Fibroblast of lung (primary cell): ENCODE results near the gene WDR27. TPM values are rescaled to one million over a fixed set of nuclear protein-coding genes. Genes with fewer than 3 reads are reported as not detected.

Experiments
- DNase-seq, 2 donors: peaks; one replicate each; pipeline versions ENCODE4 v3.0.0 to v3.0.0-alpha.2; 2010; ENCODE audit warnings: low read depth in 2 of 2
- H2AFZ ChIP-seq: 2 replicates; pipeline ENCODE4 v1.5.1; 2012; ENCODE audit warnings: low read length, control low read depth, inconsistent platforms
- H3K27ac ChIP-seq: 2 replicates; pipeline ENCODE4 v1.5.1; 2011; ENCODE audit warnings: low read length, control low read depth; ENCODE audit not compliant: insufficient read depth
- H3K27me3 ChIP-seq: 2 replicates; pipeline ENCODE4 v1.5.1; 2011; ENCODE audit warnings: mild to moderate bottlenecking, low read length; ENCODE audit not compliant: control insufficient read depth, insufficient read depth
- H3K36me3 ChIP-seq: 2 replicates; pipeline ENCODE4 v1.5.1; 2011; ENCODE audit warnings: low read length; ENCODE audit not compliant: control insufficient read depth, insufficient read depth
- H3K4me1 ChIP-seq: 2 replicates; pipeline ENCODE4 v1.5.1; 2011; ENCODE audit warnings: low read length; ENCODE audit not compliant: control insufficient read depth, insufficient read depth; ENCODE audit errors: extremely low read depth
- H3K4me2 ChIP-seq: 2 replicates; pipeline ENCODE4 v1.5.1; 2011; ENCODE audit warnings: low read length, control low read depth; ENCODE audit not compliant: insufficient read depth; ENCODE audit errors: extremely low read depth
- H3K4me3 ChIP-seq, 4 experiments: fragments of 200-600 bp in 1 of 4; sonication (generic) in 1 of 4; replicated peaks in 1 of 4; 2 replicates each; pipeline ENCODE4 v1.5.1; 2011 to 2016; ENCODE audit warnings: low read length in 4 of 4, low read depth in 3 of 4, mild to moderate bottlenecking in 3 of 4, control low read depth in 2 of 4, inconsistent platforms in 1 of 4, mixed read lengths in 1 of 4; ENCODE audit not compliant: insufficient read depth in 1 of 4; ENCODE audit errors: control extremely low read depth in 1 of 4
- H3K79me2 ChIP-seq: 2 replicates; pipeline ENCODE4 v1.5.1; 2012; ENCODE audit warnings: mild to moderate bottlenecking, low read length, inconsistent platforms; ENCODE audit not compliant: control insufficient read depth, insufficient read depth
- H3K9ac ChIP-seq: 2 replicates; pipeline ENCODE4 v1.5.1; 2011; ENCODE audit warnings: mild to moderate bottlenecking, low read length, control low read depth; ENCODE audit not compliant: insufficient read depth
- H3K9me3 ChIP-seq: 2 replicates; pipeline ENCODE4 v1.5.1; 2012; ENCODE audit warnings: low read depth, low read length; ENCODE audit not compliant: control insufficient read depth, insufficient read depth
- H4K20me1 ChIP-seq: 2 replicates; pipeline ENCODE4 v1.5.1; 2011; ENCODE audit warnings: low read length; ENCODE audit not compliant: control insufficient read depth, insufficient read depth; ENCODE audit errors: extremely low read depth
- CTCF ChIP-seq, 2 donors: IDR thresholded peaks in 1 of 2; conservative IDR thresholded peaks in 1 of 2; 1 replicate in 1 of 2; 2 replicates in 1 of 2; pipeline ENCODE4 v1.5.1; 2011 to 2012; ENCODE audit warnings: low read length in 2 of 2, control low read depth in 1 of 2, inconsistent platforms in 1 of 2, low read depth in 1 of 2, mild to moderate bottlenecking in 1 of 2
- EZH2 ChIP-seq: IDR thresholded peaks from 2 replicates; pipeline ENCODE4 v1.5.1; 2012; ENCODE audit warnings: low read length, control low read depth, mild to moderate bottlenecking; ENCODE audit errors: missing control alignments
- polyA plus RNA-seq, 2 donors: library from polyadenylated mRNA; depleted of rRNA in 1 of 2; stranded (reverse) in 1 of 2; unstranded in 1 of 2; fragments of >200 nt; gene quantifications; 2 replicates each; pipeline ENCODE4 v1.2.1, GENCODE V29; 2011 to 2012; ENCODE audit warnings: missing spikeins in 1 of 2
- total RNA-seq: library from RNA; depleted of rRNA; stranded (reverse); fragments of >200 nt; gene quantifications from 2 replicates; pipeline ENCODE4 v1.2.1, GENCODE V29; 2014

WDR27 gene
- total and polyA plus RNA-seq, 2 donors (not counting 1 experiment from before 2014, with no cell fraction given) = 8.8 to 23.3 TPM

GRCh38 chr6:169534039-169534421 is 167.8 kb downstream of the WDR27 start:
- Histone ChIP-seq H3K4me1 (peaks cover 12% of the 10 kb centered on the region), H2AFZ (no peak overlapping the region), H3K4me2 (no peak overlapping the region), H3K27ac (no peak overlapping the region), H4K20me1 (no peaks in the 10 kb centered on the region), H3K9me3 (peaks cover 2% of the 10 kb centered on the region), H3K36me3 (no peaks in the 10 kb centered on the region), H3K4me3 (no peak overlapping the region), H3K27me3 (no peaks in the 10 kb centered on the region), H3K79me2 (no peaks in the 10 kb centered on the region), H3K9ac (no peak overlapping the region)
- DNase-seq = no peak
- TF ChIP-seq CTCF (conservative IDR thresholded peaks at IDR 0.05 in 1 of 2, IDR thresholded peaks at IDR 0.05 in 1 of 2; ENCODE audit: low read depth in 1 of 2, low read length in 2 of 2) = no peak

DNA sequence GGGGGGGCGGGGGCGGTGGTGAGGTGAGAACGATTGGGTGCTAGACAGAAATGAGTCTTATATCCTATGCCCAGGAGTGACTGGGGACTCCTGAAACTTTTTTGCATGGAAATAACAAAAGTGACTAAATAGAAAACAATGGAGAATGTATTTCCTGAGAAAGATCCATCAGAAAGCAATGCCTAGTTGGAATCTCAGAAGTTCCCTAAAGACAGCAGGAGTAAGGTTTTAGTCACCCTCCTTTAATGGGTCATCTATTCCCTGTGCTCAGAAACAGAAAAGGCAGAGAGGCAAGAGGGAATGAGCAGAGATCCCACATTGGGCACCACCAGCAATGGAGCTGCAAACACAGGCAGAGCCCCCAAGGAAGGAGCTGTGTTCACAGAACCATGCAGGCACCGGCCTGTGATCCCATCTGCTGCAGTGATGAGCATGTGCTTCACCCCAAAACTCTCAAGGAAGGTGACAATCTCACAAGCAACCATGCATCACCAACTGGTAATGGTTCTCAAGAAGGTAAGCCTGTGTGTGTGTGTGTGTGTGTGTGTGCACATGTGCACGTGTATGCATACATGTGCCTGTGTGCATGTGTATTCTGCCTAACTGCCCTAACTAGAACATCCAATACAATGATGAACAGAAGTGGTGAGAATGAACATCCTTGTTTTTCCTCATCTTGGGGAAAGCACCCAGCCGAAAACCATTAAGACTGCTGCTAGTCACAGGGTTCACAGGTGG is 168.4 kb downstream of the WDR27 start:
- no peak overlapping the region for H3K4me2 ChIP-seq
- TF ChIP-seq CTCF (conservative IDR thresholded peaks at IDR 0.05 in 1 of 2, IDR thresholded peaks at IDR 0.05 in 1 of 2; ENCODE audit: low read depth in 1 of 2, low read length in 2 of 2) = no peak
- no peak for TF ChIP-seq EZH2
- peaks cover 2% of the 10 kb centered on the region for H3K9me3 ChIP-seq
- no peaks in the 10 kb centered on the region for H4K20me1 ChIP-seq
- H3K4me3 ChIP-seq = no peak overlapping the region
- no peaks in the 10 kb centered on the region for H3K79me2 ChIP-seq
- no peaks in the 10 kb centered on the region for H3K36me3 ChIP-seq
- H3K9ac ChIP-seq = no peak overlapping the region
- DNase-seq = no peak
- no peak overlapping the region for H3K27ac ChIP-seq
- H3K27me3 ChIP-seq = no peaks in the 10 kb centered on the region
- no peak overlapping the region for H2AFZ ChIP-seq
- peaks cover 12% of the 10 kb centered on the region for H3K4me1 ChIP-seq

- peak in 1 of 2 donors; percentile 52 for DNase-seq
- Histone ChIP-seq H3K9me3 (peaks cover 2% of the 10 kb centered on the region), H3K27me3 (no peaks in the 10 kb centered on the region), H2AFZ (peak overlapping the region; percentile 10), H3K27ac (peak overlapping the region; percentile 39), H4K20me1 (no peaks in the 10 kb centered on the region), H3K9ac (no peak overlapping the region), H3K36me3 (no peaks in the 10 kb centered on the region), H3K4me1 (peaks cover 11% of the 10 kb centered on the region), H3K79me2 (no peaks in the 10 kb centered on the region), H3K4me3 (no peak overlapping the region), H3K4me2 (peak overlapping the region; percentile 60)
- no peak for TF ChIP-seq CTCF (conservative IDR thresholded peaks at IDR 0.05 in 1 of 2, IDR thresholded peaks at IDR 0.05 in 1 of 2; ENCODE audit: low read depth in 1 of 2, low read length in 2 of 2)
- no peak for TF ChIP-seq EZH2
These were observed 171.1 kb downstream of the WDR27 start for GRCh38 chr6:169530752-169531123.
